ENCODE measurements around the gene DDX54. TPM values are rescaled to one million over a fixed set of nuclear protein-coding genes. Genes with fewer than 3 reads are reported as not detected.

DDX54 gene
- polyA plus RNA-seq, 3 donors, result 7.9 to 32.2 (median 13.6) TPM

GRCh38 chr12:113232840-113233585 is 47.7 kb upstream of the DDX54 start:
- Mint-ChIP-seq H3K4me1 (peaks cover 95% of the 10 kb centered on the region), H3K36me3 (peaks cover 54 to 76% of the 10 kb centered on the region in 2 donors), H3K27me3 (ENCODE audit: low read depth in 3 of 3) (no peaks in the 10 kb centered on the region), H3K4me3 (peak overlapping the region; percentile 76 to 92), H3K9me3 (no peaks in the 10 kb centered on the region), H3K27ac (peak overlapping the region; percentile 98 to 100 (median 99))
- Histone ChIP-seq H3K9me3 (replicated peaks in 1 of 2; ENCODE audit: control insufficient read depth in 1 of 2, insufficient read depth in 1 of 2, low read length in 2 of 2) (no peaks in the 10 kb centered on the region), H3K79me2 (ENCODE audit: insufficient read depth, low read length) (peaks cover 65% of the 10 kb centered on the region), H3K9ac (ENCODE audit: insufficient read depth, low read length, poor library complexity, severe bottlenecking) (peak overlapping the region; percentile 71), H2AFZ (ENCODE audit: insufficient read depth, low read depth, low read length, poor library complexity, severe bottlenecking) (peak overlapping the region; percentile 77), H3K36me3 (replicated peaks in 1 of 2; ENCODE audit: control insufficient read depth in 1 of 2, insufficient read depth in 2 of 2, low read length in 2 of 2) (peaks cover 31 to 56% of the 10 kb centered on the region in 2 donors), H3K4me1 (ENCODE audit: control insufficient read depth in 1 of 2, insufficient read depth in 2 of 2, low read length in 2 of 2) (peaks cover 94 to 98% of the 10 kb centered on the region in 2 donors), H3K27me3 (ENCODE audit: control insufficient read depth in 2 of 2, insufficient read depth in 2 of 2, low read length in 2 of 2) (no peaks in the 10 kb centered on the region), H3K4me3 (replicated peaks in 1 of 3; ENCODE audit: low read depth in 2 of 3, low read length in 3 of 3) (peak overlapping the region in 2 of 3 experiments; percentile 16 to 56), H4K20me1 (ENCODE audit: insufficient read depth, low read length) (peaks cover 10% of the 10 kb centered on the region), H3K4me2 (replicated peaks; ENCODE audit: extremely low read depth, low read length, poor library complexity, severe bottlenecking) (peak overlapping the region; percentile 64), H3K27ac (ENCODE audit: low read depth in 1 of 2, low read length in 2 of 2) (peak overlapping the region; percentile 94 to 99)
- DNase-seq, result peak; percentile 91 to 95 (median 92)
- intact Hi-C loops (cut with micrococcal nuclease), result loop anchor here (1.0 to 2.0 kb wide), 2 partner anchors 10 to 18 kb away; no protein-coding TSS in a partner anchor
- 4% methylated on average over 22 of the region's 25 CpGs for WGBS (ENCODE audit: insufficient coverage)
- peak; percentile 65 for TF ChIP-seq CTCF (IDR thresholded peaks at IDR 0.05)

DNA sequence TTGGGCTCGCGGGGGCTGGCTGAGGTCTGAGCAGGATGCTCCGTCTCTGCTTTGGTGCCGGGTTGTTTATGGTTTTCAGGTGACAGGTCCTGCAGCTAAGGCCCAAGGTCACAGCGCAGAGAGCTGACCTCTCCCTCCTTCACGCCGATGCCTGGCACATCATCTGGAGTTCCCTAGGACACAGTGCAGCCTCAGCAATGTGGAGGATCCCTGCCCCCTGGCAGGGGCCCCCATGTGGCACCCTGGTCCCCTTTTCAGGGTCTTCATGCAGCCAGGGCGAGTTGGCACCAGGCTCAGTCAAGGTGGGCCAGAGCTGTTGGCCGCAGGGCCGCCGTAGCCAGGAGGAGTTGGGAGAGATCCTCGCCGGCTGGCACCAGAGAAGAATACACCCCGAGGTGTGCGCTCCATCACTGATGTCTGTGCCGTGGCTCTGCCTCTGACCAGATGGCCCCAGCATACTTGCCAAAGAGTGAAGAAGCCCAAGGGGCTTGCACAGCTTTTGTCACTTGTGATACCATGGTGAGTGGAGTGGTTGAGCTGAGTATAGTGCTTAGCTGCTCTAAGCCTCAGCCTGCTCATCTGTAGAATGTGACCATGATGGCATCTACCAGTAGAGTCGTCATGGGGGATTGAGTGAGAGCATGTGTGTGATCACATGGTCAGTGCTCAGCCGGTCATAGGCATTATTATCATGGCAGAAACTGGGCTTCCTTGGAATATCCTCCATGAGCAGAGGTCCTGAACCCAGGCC is 47.0 kb upstream of the DDX54 start:
- DNase-seq, result peak in 1 of 3 donors; percentile 46
- H3K36me3 Mint-ChIP-seq, result peaks cover 62 to 83% of the 10 kb centered on the region in 2 donors
- peaks cover 95% of the 10 kb centered on the region for H3K4me1 Mint-ChIP-seq
- no peak for TF ChIP-seq CTCF (IDR thresholded peaks at IDR 0.05)
- Histone ChIP-seq H3K27ac (ENCODE audit: low read depth in 1 of 2, low read length in 2 of 2) (peak overlapping the region; percentile 94 to 99), H3K79me2 (ENCODE audit: insufficient read depth, low read length) (peaks cover 68% of the 10 kb centered on the region), H3K4me2 (replicated peaks; ENCODE audit: extremely low read depth, low read length, poor library complexity, severe bottlenecking) (peak overlapping the region; percentile 64), H3K4me3 (replicated peaks in 1 of 3; ENCODE audit: low read depth in 2 of 3, low read length in 3 of 3) (peak overlapping the region in 1 of 3 experiments; percentile 56), H3K36me3 (replicated peaks in 1 of 2; ENCODE audit: control insufficient read depth in 1 of 2, insufficient read depth in 2 of 2, low read length in 2 of 2) (peaks cover 35 to 63% of the 10 kb centered on the region in 2 donors), H2AFZ (ENCODE audit: insufficient read depth, low read depth, low read length, poor library complexity, severe bottlenecking) (peak overlapping the region; percentile 77), H3K4me1 (ENCODE audit: control insufficient read depth in 1 of 2, insufficient read depth in 2 of 2, low read length in 2 of 2) (peaks cover 94 to 98% of the 10 kb centered on the region in 2 donors), H3K9ac (ENCODE audit: insufficient read depth, low read length, poor library complexity, severe bottlenecking) (peak overlapping the region; percentile 71), H4K20me1 (ENCODE audit: insufficient read depth, low read length) (peaks cover 10% of the 10 kb centered on the region), H3K9me3 (replicated peaks in 1 of 2; ENCODE audit: control insufficient read depth in 1 of 2, insufficient read depth in 1 of 2, low read length in 2 of 2) (no peaks in the 10 kb centered on the region), H3K27me3 (ENCODE audit: control insufficient read depth in 2 of 2, insufficient read depth in 2 of 2, low read length in 2 of 2) (no peaks in the 10 kb centered on the region)
- H3K27ac Mint-ChIP-seq, result peak overlapping the region; percentile 98 to 100 (median 99)
- H3K9me3 Mint-ChIP-seq, result no peaks in the 10 kb centered on the region
- peak overlapping the region in 1 of 2 donors; percentile 51 for H3K4me3 Mint-ChIP-seq
- 91% methylated on average over 17 of the region's 18 CpGs for WGBS (ENCODE audit: insufficient coverage)
- intact Hi-C loops (cut with micrococcal nuclease), result loop anchor here (1.0 to 2.0 kb wide), 2 partner anchors 9 to 17 kb away; no protein-coding TSS in a partner anchor
- H3K27me3 Mint-ChIP-seq (ENCODE audit: low read depth in 3 of 3), result no peaks in the 10 kb centered on the region
